HG03442 (cell line): ENCODE measurements around the gene ARHGEF4.

Experiments
- ATAC-seq: cut with Tn5 transposase; IDR thresholded peaks from one replicate; pipeline ENCODE4 v1.9.1; 2021; ENCODE audit warnings: mild to moderate bottlenecking, moderate library complexity; ENCODE audit not compliant: unreplicated experiment

Gene ARHGEF4

DNA sequence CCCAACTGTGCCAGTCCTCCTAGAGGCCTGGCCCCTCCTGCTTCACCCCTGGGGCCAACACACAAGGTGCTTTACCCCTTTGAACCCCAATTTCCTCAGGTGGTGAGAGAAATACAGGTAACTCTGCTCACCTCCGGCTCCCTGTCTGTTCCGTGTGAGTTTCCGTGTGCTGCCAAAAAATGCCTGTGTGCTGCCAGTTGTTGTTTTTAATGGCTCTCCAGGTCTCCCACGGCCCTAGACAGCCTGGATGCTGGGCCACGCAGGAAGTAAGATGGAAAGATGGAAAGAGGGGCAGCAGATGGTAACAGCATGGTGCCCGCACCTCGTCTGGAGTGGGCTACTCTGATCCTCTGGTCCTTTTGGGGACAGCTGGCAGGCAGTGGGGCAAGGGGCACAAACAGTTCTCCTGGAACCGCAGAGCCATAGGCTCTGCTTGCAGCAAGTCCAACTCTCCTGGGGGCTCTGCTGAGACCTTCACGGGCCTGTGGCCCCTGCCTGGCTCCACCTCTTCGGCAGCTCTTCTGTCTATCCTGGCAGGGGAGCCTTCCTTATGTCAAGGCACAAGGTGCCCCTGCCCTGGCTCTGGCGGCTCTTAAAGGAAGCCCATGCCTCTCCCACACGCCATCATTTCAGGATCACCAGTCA, 4.3 kb upstream of the ARHGEF4 start:
- ATAC-seq, result no peak

DNA sequence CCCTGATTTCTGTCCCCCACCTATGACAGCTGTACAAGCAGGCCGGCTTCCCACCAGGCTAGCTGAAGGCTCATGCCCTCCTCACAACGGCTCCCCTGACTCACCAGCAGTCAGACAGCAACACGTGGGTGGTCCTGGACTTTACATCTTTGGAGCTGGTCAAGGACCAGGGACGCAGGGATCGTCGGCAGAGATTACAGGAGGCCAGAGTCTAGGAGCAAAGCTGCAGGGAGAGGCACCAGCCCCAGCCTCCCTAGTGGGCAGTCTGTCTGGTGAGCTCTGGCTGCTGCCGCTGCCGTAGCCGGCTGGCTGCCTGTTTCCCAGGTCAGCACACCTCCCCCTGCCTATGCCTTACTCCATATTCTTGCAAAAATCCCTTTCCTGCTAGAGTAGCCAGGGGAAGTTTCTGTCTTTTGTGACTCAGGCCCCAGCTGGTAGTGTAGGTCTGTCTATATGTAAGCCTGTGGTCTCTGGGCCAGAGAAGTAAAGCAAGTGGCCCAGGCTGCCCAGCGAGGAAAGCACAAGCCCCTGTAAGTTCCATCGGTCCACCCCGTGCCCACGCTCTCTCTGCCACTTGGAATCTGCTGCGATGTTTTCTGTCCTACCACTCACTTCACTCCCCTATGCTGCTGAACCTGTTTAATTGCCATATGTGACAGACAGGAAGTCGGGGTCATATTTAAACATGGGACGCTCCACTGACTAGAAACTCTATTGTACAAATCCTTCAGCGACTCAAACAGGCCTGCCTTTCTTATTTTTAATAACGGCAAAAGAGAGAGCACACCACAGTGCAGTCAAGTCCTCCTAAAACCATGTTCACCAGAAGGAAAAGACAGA, 2.4 kb upstream of the ARHGEF4 start:
- no peak for ATAC-seq

DNA sequence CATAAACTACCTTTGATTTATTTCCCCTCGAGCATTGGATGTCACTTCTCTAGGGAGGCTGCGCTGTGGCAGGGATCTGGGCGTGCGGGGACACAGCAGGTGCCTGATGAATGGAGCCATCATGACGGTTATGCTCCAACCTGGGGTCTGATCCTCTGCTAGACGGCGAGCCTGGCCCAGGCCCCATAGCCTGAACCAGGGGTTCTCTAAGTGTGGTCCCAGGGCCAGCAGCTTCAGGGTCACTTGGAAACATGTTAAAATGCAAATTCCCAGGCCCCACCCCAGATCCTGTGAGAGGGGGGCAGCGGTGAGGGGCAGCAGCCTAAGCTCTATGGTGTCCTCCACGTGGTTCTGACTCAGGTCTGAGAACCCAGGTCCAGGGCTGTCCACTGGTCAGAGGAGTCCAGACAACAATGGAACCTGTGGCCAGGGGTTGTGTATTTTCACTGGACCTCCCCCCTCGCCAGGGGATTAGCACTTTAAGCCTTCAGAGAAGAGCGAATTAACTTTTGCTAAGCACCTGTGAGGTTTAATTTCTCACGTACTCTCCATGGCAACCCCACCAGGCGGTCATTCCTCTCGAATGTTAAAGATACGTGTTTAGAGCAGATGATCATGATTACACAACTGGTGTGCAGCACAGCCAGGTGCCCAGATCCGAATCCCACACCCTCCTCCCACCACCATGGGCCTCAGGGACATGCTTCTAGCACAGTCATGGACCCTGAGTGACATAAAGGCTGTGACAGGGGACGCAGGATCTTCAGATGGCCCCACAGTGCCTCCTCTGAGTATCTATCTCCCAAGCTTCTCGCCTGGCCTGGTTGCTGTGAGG, 1.6 kb upstream of the ARHGEF4 start:
- no peak for ATAC-seq

DNA sequence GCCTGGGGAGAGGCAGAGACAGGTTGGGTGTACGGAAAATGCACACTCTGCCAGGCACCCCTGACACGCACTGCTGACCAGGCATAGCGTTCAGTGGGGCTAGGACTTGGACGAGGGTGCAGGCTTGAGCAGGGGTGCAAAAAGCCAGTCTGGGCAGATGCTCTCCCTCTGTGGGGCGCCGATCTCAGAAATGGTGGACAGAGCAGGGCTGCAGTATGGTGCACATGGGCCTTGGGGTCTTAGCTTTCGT, 1.0 kb upstream of the ARHGEF4 start:
- no peak for ATAC-seq

DNA sequence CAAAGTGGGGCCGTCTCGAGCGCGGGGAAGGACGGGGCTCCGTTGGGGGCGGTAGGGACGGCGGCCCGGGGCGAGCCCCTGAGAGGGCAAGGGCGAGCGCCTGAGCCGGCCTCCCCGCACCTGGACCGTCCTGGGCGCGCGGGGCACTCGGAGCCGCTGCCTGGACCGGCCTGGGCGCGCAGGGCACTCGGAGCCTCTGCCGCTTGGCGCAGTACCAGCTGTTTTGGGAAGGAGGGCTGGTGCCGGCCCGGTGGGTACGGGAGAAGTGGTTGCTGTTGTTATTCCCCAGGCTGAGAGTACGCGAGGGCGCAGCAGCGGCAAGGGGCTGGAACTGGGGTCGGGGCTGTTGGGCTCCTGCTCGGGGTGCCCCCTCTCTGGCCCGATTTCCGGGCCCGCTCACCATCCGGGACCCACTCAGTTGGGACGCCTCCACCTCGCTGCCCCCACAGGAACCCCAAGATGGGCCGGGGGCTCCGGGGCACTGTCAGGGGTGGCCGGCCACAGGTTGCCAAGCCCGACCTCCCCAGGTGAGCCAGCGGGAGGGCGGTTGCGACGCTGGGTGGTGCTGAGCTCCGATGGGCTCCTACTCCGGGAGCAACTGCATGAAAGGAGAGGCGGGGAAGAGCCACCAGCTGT, 579 bp downstream of the ARHGEF4 start:
- no peak for ATAC-seq

DNA sequence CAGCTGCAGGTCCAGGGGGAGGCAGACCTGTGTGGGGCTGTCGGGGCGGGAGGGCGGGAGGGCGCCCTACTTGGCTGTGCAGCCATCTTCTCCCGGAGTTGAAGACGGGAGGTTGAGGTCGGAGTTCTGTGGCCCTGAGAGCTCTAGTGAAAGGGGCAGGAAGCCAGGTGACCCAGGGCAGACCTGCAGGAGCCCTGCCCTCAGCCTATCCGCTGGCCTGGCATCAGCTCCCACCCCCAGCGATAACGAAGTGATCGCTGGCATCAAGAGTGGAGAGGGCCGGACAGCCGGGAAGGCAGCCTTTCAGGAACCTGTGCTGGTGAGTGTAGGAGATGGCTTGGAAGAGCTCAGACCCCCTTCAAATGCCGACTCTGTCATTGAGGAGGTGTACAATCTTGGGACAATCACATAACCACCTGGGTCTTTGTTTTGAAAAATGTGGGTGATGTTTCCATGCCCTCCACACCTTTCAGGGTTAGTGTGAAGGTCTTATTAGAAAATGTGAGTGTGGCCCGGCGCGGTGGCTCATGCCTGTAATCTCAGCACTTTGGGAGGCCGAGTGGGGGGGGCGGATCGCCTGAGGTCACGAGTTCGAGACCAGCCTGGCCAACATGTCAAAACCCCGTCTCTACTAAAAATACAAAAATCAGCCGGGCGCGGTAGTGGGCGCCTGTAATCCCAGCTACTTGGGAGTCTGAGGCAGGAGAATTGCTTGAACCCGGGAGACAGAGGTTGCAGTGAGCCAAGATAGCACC, 1.3 kb downstream of the ARHGEF4 start:
- no peak for ATAC-seq

DNA sequence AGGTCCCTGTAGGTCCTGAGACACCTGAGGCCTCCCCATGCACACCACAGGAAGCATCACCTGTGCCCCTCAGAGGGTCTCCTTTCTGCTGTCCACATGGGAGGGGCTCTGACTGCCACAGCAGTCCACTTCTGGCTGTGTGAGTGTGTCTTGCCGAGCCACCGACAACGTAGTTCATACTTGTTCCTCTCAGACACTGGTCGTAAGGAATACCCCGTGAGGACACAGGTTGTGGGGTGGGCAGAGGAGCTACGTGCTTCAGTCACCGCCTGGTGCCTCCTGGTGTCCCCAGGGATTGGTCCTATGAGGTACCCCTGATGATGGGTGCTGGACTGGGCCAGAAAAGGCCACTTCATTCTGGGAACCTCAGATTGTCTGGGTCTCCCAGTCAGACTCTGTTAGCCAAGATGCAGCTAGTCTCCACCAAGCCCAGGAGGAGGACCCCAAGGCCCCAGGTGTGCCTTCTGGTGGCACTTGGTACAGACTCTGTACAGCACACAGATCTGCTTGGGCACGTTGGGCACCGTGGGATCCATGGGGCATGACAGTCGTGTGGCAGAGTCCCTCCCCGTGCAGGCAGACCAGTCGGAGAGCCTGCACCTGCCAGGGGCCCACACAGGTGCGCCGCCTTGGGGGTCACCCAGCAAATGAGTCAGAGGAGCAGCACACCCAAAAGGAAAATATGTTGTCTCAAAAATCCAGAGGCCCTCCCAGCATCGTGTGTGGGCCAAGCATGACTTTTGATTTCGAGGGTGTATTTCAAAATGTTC, 2.5 kb downstream of the ARHGEF4 start:
- ATAC-seq, result no peak

DNA sequence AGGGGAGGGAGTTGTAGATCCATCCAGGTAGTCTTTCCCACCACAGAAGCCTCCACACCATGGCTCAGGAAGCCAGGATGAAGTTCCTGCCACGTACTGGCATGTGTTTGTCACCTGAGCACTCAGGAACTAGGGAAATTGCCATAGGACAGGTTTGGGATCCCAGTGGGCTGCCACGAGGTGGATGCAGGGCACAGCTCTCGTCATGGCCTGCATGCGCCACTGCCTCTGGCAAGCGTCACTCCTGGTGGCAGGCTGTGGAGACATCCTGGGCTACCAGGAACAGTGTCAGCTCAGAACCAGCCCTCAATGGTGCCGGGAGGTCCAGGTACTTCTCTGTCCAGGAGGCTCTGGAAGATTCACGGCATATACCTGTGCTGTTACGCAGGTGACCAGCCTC, 3.8 kb downstream of the ARHGEF4 start:
- no peak for ATAC-seq

DNA sequence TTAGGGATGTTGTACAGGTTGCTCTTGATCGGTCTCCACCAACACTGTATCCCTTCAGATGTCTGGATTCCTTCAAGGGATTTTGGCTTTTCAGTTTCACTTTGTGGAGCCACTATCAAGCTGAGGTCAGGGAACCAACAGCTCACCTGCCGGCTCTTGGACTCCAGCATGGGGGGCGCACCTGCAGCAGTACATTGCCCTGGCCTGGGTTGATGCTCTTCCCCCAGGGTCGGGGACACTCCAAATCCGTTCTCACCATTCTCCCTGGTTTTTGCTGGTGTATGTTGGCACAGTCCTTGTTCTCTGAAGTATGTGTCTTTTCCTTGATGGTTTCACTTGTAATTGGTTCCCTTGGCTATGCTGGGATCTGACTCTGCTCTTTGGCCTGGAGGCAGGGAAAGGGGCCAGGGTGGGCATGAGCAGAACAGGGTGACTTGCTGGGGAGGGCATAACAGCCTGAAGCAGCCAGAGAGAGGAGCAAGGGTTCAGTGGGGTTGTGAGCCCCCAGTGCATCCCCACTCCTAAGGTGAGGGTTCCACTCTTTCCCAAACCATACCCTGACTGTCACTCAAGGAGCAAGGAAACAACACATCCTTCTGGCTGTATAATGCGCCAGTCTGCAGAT, 5.1 kb downstream of the ARHGEF4 start:
- ATAC-seq, result no peak

DNA sequence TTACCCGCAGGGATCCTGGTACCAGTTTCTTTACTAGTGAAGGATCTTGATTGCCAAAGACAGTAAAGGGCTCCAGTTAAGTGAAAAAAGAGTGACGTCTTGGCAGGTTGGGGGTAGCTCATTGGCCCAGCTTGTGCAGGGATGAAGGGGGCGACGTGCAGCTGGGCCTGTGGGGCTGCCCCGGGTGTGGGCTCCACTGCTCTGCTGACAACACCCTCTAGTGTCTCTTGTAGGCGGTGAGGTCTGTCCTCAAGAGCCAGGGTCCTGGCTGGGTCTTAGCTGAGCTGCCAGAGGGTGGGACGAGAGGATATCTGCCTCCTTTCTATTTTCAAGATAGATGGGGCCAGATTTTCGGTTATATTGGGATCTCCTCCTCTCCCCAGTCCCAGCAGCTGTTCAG, 6.1 kb downstream of the ARHGEF4 start:
- no peak for ATAC-seq

DNA sequence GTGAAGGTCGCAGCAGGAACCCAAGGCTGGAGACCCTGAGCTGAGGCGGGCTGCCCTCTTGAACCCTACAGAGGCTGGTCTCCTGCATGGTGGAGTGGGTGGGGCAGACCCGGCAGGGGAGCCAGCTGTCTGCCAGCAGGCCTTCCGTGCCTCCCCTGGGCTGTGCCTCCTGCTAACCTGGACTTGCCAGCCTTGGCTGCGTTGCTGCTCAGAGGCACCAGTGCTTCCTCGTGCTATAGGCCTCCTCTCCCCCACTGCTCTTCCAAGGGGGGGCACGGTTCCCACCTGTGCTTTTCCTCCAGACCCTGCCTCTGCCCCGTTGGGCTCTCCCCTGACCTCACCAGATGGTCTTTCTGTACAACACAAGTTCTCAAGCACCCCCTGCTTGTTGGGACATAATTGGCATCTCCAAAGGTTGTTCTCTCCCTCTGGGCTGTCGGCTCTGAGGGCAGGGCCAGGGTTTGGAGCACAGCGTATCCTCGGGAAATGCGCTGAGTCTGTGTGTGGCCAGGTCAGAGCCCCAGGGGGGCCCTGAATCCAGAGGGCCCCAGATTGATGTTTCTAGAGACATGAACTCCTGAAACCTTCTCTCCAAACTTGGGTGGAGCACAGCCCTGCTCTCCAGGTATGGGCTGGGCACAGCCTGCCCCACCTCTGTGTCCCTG, 6.7 kb downstream of the ARHGEF4 start:
- no peak for ATAC-seq

DNA sequence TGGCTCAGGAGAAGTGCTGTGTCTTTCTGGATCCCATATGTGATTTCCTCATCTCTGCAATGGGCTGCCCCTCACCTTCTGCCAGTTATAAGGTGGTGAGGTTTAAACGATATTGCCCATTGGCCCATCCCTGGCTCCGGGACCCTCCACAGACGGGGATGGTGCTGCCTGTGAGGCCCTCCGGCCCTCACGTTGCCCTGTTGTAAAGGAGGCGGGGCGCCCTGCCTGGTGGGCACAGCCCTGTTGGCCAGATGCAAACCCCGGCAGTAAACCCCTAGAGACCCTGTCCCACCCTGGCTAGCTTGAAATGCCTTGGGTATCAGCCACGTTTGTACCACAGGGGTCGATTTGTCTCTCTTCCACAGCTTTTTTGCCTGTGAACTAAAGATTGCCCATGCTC, 7.4 kb downstream of the ARHGEF4 start:
- no peak for ATAC-seq

DNA sequence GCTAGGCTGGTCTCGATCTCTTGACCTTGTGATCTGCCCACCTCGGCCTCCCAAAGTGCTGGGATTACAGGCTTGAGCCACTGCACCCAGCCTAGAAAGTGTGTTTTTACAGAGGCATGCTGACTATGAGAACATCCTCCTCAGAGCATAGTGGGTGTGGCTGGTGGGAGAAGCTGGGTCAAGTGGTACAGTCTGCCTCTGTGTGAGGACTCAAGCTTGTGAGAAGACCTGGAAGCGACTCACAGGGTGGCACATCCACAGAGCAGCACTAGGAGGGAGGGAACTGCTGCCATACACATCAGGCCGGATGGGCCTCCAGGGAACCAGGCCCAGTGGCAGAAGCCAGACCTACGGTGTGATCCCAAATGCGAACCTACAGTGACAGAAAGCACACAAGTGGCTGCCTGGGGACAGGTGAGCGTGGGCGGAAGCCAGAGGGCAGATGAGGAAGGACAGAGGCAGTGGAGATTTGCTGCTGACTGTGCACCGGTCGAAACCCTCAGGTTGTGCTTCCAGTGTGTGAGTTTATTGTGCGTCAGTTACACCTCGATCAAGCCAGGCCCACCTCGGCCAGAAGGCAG, 8.9 kb downstream of the ARHGEF4 start:
- no peak for ATAC-seq

DNA sequence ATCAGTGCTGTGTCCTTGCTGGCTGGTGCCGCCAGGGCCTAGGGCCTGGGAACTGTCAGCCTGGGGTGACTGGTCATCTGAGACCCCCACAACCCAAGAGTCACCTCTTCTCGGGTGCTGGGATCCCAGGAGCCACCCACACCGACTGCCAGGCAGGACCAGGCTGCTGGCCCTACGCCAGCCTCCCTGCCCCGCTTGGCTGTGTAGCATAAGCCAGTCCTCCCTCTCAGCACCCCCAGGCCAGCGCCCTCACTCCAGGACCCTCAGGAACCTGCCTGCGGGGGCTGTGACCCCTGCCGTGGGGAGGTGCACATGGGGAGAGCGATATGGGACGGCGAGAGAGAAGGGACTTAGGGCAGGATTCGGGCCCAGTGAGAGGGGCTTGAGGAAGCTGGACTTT, 9.5 kb downstream of the ARHGEF4 start:
- no peak for ATAC-seq

DNA sequence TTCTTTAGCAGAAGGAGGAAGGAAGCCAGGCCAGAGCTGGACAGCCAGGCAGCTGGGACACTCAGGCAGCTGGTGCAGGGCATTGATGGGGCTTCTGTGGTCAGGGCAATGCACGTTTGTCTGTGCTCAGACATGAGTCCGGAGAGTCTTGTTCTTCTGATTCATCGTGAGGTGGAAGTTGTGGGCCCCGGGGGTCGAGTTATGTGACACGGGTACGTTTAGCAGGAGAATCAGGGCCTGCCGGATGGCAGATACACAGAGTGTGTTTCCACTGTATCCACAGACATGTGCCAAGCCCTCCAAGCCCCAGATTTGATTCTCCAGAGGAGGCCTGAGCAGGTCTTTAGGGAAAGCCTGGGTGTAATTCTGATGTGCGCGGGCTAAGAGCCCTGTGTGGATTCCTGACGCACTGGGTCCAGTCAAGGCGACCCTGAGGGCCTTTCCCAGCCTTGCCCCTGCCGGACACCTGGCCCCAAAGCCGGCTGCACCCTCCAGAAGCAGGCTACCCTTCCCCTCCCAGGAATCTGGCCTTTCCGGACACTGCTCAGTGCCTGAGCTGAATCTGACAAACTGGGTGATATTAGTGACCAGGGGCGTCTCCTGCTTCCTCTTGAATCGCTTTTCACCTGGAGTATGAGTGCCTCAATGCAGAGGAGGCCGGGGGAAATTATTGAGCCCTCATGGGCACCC, 10.1 kb downstream of the ARHGEF4 start:
- no peak for ATAC-seq

DNA sequence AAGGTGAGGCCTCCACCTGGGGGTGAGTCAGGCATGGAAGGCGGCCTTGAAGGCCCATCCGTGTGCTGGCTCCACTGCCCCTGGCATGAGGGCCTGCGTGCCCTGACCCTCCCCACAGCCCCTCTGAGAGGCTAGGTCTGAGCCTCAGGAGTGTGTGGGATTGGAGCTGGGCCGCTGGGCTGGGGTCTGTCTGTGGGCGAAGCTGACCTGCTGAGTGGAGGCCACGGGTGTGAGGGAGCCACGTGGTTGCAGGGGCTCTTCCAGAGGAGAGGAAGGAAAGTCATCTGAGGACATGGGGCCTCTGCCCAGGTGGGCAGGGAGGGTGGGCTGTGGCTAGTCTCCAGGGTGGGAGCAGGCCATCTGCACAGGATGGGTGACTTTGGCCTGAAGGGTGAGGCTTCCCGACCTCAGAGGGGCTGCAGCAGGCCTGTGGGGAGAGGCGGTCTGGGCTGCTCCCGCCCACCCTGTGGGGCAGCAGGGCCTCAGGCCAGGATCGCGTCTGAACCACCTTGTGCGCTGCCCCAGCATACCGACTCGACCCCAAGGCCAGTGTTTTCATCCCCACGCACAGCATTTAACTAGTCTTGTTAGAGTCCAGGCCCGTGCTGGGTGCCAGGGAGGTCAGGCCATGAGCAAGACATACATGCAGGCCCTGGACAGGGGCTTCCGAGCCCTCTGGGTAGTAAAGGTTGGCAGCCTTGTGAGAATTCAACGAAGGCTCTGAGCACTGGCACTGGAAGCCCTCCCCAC, 11.2 kb downstream of the ARHGEF4 start:
- ATAC-seq, result no peak

DNA sequence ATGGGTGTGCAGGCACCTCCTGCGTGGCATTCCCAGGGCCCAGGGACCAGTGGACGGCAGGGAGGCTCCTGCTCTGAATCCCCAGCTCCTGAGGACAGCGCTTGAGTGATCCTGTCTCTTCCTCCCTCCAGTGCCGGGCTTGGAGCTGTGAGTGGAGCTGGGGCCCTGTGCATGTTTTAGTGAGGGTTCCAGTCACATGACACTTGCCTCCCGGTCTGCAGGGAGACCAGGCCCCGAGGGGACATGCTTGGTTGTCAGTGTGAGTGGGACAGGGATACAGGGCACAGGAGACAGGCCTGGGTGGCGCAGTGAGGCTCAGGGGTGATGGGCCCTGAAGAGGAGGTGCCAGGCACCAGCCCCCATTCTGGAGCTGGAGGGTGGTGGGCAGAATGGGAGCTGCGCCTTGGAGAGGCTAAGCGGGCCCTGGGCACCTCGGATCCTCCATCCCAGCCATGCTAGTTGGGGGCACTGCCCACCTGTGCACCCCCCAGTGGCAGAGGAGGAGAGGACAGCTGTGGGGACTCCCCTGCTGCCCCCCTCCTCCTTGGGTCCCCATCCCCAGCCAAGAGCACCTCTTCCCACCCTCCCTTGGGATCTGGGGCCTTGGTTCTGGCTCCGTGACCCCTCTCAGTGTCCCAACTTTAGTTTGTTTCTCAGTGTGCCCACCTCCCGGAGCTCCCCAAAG, 12.0 kb downstream of the ARHGEF4 start:
- ATAC-seq, result no peak
